Neural progenitor cell (in vitro differentiated cells): ENCODE measurements around the gene COL23A1.

Experiments used
- EZH2 ChIP-seq: fragments of 200-600 bp; sonication (generic); IDR thresholded peaks from 2 replicates; pipeline ENCODE4 v1.6.1; 2017; ENCODE audit warnings: antibody characterized with exemption, mild to moderate bottlenecking, moderate library complexity
- TF ChIP-seq, protein P1 (sequence below): fragments of 200-600 bp; sonication (generic); IDR thresholded peaks from 2 replicates; pipeline ENCODE4 v1.5.1; 2017; ENCODE audit warnings: antibody characterized with exemption, mild to moderate bottlenecking

DNA sequence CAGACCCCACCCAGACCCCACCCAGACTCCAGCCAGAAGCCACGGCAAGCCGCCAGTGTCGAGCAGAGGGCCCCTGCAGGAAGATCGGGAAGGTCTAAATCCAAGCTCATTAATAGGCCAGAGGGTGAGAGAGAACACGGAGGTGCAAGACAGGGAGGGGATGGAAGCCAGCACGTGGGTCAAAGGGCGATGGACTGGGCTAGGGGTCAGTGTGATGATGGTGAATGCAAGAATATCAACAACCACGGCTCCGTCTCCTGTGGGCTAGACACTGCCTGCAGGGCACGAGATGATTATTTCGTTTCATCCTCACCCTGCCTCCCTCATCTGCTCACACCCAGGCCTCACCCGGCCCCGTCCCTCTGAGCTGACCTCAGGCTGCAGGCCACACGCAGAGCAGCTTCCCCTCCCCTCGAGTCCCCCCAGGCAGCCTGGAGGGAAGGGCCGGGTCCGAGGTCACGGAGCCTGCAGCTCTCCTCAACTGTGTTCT lies 122.0 kb downstream of the COL23A1 start:
- TF ChIP-seq EZH2, result no peak
- TF ChIP-seq, protein P1, sequence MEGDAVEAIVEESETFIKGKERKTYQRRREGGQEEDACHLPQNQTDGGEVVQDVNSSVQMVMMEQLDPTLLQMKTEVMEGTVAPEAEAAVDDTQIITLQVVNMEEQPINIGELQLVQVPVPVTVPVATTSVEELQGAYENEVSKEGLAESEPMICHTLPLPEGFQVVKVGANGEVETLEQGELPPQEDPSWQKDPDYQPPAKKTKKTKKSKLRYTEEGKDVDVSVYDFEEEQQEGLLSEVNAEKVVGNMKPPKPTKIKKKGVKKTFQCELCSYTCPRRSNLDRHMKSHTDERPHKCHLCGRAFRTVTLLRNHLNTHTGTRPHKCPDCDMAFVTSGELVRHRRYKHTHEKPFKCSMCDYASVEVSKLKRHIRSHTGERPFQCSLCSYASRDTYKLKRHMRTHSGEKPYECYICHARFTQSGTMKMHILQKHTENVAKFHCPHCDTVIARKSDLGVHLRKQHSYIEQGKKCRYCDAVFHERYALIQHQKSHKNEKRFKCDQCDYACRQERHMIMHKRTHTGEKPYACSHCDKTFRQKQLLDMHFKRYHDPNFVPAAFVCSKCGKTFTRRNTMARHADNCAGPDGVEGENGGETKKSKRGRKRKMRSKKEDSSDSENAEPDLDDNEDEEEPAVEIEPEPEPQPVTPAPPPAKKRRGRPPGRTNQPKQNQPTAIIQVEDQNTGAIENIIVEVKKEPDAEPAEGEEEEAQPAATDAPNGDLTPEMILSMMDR, result no peak
